Neutrophil (primary cell): ENCODE data around the gene HOXB3.

Experiments used
- H3K27ac ChIP-seq: fragments of 200-600 bp; sonication (generic); 2 replicates; pipeline ENCODE4 v1.5.1; 2016; ENCODE audit warnings: mild to moderate bottlenecking, moderate library complexity
- H3K27me3 ChIP-seq: fragments of 200-600 bp; sonication (generic); 2 replicates; pipeline ENCODE4 v1.6.0; 2016; ENCODE audit warnings: mild to moderate bottlenecking
- H3K36me3 ChIP-seq: fragments of 200-600 bp; sonication (generic); 2 replicates; pipeline ENCODE4 v1.5.1; 2017
- H3K4me1 ChIP-seq, 2 experiments: fragments of 200-600 bp in 1 of 2; sonication (generic) in 1 of 2; 1 replicate in 1 of 2; 2 replicates in 1 of 2; pipeline versions ENCODE4 v1.5.1 to v1.6.1; 2013 to 2016; ENCODE audit warnings: low read depth in 1 of 2, low read length in 1 of 2, mild to moderate bottlenecking in 1 of 2, moderate library complexity in 1 of 2; ENCODE audit not compliant: control insufficient read depth in 1 of 2, insufficient read depth in 1 of 2
- H3K4me3 ChIP-seq, 2 experiments: fragments of 200-600 bp in 1 of 2; sonication (generic) in 1 of 2; 1 replicate in 1 of 2; 2 replicates in 1 of 2; pipeline ENCODE4 v1.5.1; 2013 to 2016; ENCODE audit warnings: low read depth in 1 of 2, low read length in 1 of 2, mild to moderate bottlenecking in 1 of 2, moderate library complexity in 1 of 2
- H3K9me3 ChIP-seq: fragments of 200-600 bp; sonication (generic); 2 replicates; pipeline ENCODE4 v1.5.1; 2016
- CTCF ChIP-seq: fragments of 200-600 bp; sonication (generic); IDR thresholded peaks from 2 replicates; pipeline ENCODE4 v1.5.1; 2016; ENCODE audit warnings: antibody characterized with exemption

The HOXB3 gene

GRCh38 chr17:48613862-48614694 lies 24.0 kb upstream of the HOXB3 start:
- Histone ChIP-seq H3K9me3 (no peaks in the 10 kb centered on the region), H3K27ac (no peak overlapping the region), H3K4me3 (no peak overlapping the region), H3K4me1 (peaks cover 12 to 24% of the 10 kb centered on the region in 2 experiments), H3K27me3 (peaks cover 100% of the 10 kb centered on the region), H3K36me3 (no peaks in the 10 kb centered on the region)
- TF ChIP-seq CTCF: no peak

- Histone ChIP-seq H3K27ac (no peak overlapping the region), H3K27me3 (peaks cover 100% of the 10 kb centered on the region), H3K36me3 (no peaks in the 10 kb centered on the region), H3K4me1 (peaks cover 12 to 24% of the 10 kb centered on the region in 2 experiments), H3K9me3 (no peaks in the 10 kb centered on the region), H3K4me3 (no peak overlapping the region)
- TF ChIP-seq CTCF: no peak
Observed at GRCh38 chr17:48612854-48613691, 23.0 kb upstream of the HOXB3 start.

GRCh38 chr17:48612456-48612853 lies 22.4 kb upstream of the HOXB3 start:
- Histone ChIP-seq H3K4me3 (no peak overlapping the region), H3K9me3 (no peaks in the 10 kb centered on the region), H3K27ac (no peak overlapping the region), H3K27me3 (peaks cover 100% of the 10 kb centered on the region), H3K4me1 (peaks cover 12 to 24% of the 10 kb centered on the region in 2 experiments), H3K36me3 (no peaks in the 10 kb centered on the region)
- TF ChIP-seq CTCF: no peak

GRCh38 chr17:48611681-48612455 lies 21.8 kb upstream of the HOXB3 start:
- Histone ChIP-seq H3K4me1 (peaks cover 12 to 24% of the 10 kb centered on the region in 2 experiments), H3K4me3 (peak overlapping the region in 1 of 2 experiments; percentile 61), H3K36me3 (no peaks in the 10 kb centered on the region), H3K27me3 (peaks cover 100% of the 10 kb centered on the region), H3K9me3 (no peaks in the 10 kb centered on the region), H3K27ac (no peak overlapping the region)
- TF ChIP-seq CTCF: no peak

GRCh38 chr17:48611213-48611612 lies 21.2 kb upstream of the HOXB3 start:
- H3K27ac ChIP-seq: no peak overlapping the region
- H3K4me1 ChIP-seq: peaks cover 12 to 24% of the 10 kb centered on the region in 2 experiments
- H3K36me3 ChIP-seq: no peaks in the 10 kb centered on the region
- peak overlapping the region; percentile 49 to 61 for H3K4me3 ChIP-seq
- peaks cover 100% of the 10 kb centered on the region for H3K27me3 ChIP-seq
- H3K9me3 ChIP-seq: no peaks in the 10 kb centered on the region
- no peak for TF ChIP-seq CTCF
